Epithelial cell of esophagus (primary cell): ENCODE measurements around the gene TULP3.

ENCODE experiments used
- DNase-seq: peaks from one replicate; pipeline ENCODE4 v3.0.0; 2010; ENCODE audit warnings: low read depth
- H3K4me3 ChIP-seq: 2 replicates; pipeline ENCODE4 v1.5.1; 2011; ENCODE audit warnings: mild to moderate bottlenecking, low read length, control low read depth
- CTCF ChIP-seq: IDR thresholded peaks from 2 replicates; pipeline ENCODE4 v1.5.1; 2011; ENCODE audit warnings: low read depth, mild to moderate bottlenecking, low read length, control low read depth, inconsistent platforms; ENCODE audit not compliant: insufficient read depth; ENCODE audit errors: missing control alignments

TULP3 gene

GRCh38 chr12:2891240-2892053, 756 bp downstream of the TULP3 start:
- TF ChIP-seq CTCF: no peak
- peak overlapping the region; percentile 88 for H3K4me3 ChIP-seq
- DNase-seq: peak; percentile 43

- TF ChIP-seq CTCF: no peak
- no peak for DNase-seq
- no peak overlapping the region for H3K4me3 ChIP-seq
These were observed 1.6 kb downstream of the TULP3 start for GRCh38 chr12:2892246-2892645.

- no peak overlapping the region for H3K4me3 ChIP-seq
- TF ChIP-seq CTCF: no peak
- peak; percentile 32 for DNase-seq
These were observed 2.3 kb downstream of the TULP3 start for GRCh38 chr12:2893007-2893406.

- no peak for TF ChIP-seq CTCF
- DNase-seq: no peak
These were observed 4.4 kb downstream of the TULP3 start for GRCh38 chr12:2895051-2895451.

GRCh38 chr12:2895511-2895910, 4.8 kb downstream of the TULP3 start:
- H3K4me3 ChIP-seq: no peak overlapping the region
- DNase-seq: no peak
- no peak for TF ChIP-seq CTCF

More at GRCh38 chr12:2895051-2895451, 4.4 kb downstream of the TULP3 start:
- H3K4me3 ChIP-seq: no peak overlapping the region

- no peak for TF ChIP-seq CTCF
- no peak for DNase-seq
- no peak overlapping the region for H3K4me3 ChIP-seq
These were observed 6.7 kb downstream of the TULP3 start for GRCh38 chr12:2897418-2897817.

- no peak for DNase-seq
- no peak for TF ChIP-seq CTCF
- H3K4me3 ChIP-seq: no peak overlapping the region
These were observed 10.0 kb downstream of the TULP3 start for GRCh38 chr12:2900642-2901041.
